Esophagus muscularis mucosa (tissue), 3 donors: ENCODE measurements around the gene DUSP14.
"Not testable (repeated sequence)": the region's sequence is repeated elsewhere in the genome, so short reads cannot be mapped to it uniquely, and the experiment has no call there.

Experiments used
- POLR2A ChIP-seq: fragments of 450-650 bp; IDR thresholded peaks from one replicate; pipeline ENCODE4 v1.6.1; 2017; ENCODE audit warnings: antibody characterized with exemption, moderate library complexity, mild to moderate bottlenecking, low read depth
- POLR2AphosphoS5 ChIP-seq, 2 donors: sonication (generic); formaldehyde crosslinking; IDR thresholded peaks; one replicate each; pipeline ENCODE4 v1.6.1; 2017; ENCODE audit warnings: antibody characterized with exemption in 2 of 2
- TF ChIP-seq, protein P1 (sequence below), 3 experiments: fragments of 200-600 bp in 2 of 3; fragments of 450-650 bp in 1 of 3; sonication (generic) in 2 of 3; IDR thresholded peaks; one replicate each; pipeline ENCODE4 v1.5.1; 2017 to 2019; ENCODE audit warnings: antibody characterized with exemption in 3 of 3, mild to moderate bottlenecking in 2 of 3, moderate library complexity in 1 of 3

- TF ChIP-seq, protein P1, sequence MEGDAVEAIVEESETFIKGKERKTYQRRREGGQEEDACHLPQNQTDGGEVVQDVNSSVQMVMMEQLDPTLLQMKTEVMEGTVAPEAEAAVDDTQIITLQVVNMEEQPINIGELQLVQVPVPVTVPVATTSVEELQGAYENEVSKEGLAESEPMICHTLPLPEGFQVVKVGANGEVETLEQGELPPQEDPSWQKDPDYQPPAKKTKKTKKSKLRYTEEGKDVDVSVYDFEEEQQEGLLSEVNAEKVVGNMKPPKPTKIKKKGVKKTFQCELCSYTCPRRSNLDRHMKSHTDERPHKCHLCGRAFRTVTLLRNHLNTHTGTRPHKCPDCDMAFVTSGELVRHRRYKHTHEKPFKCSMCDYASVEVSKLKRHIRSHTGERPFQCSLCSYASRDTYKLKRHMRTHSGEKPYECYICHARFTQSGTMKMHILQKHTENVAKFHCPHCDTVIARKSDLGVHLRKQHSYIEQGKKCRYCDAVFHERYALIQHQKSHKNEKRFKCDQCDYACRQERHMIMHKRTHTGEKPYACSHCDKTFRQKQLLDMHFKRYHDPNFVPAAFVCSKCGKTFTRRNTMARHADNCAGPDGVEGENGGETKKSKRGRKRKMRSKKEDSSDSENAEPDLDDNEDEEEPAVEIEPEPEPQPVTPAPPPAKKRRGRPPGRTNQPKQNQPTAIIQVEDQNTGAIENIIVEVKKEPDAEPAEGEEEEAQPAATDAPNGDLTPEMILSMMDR (IDR thresholded peaks at IDR 0.05), result not testable (repeated sequence)
- TF ChIP-seq POLR2A; POLR2AphosphoS5 (IDR thresholded peaks at IDR 0.05): not testable (repeated sequence)
Observed at GRCh38 chr17:37441369-37442014, 48.2 kb upstream of the DUSP14 start.
